T-helper 1 cell treated with Interleukin-12 subunit alpha and Interleukin-12 subunit beta and Interleukin-4 antibody, amounts not matched to agents 30 μg/mL and 1 μg/mL, for 36 hours (primary cell): ENCODE data around the gene FAM234B.
A peak's percentile ranks its signal among the peaks of the same experiment; 100 is the strongest.

Source experiments
- H3K27ac Mint-ChIP-seq: one replicate; pipeline ENCODE4 v1.8.0; 2021; ENCODE audit warnings: mild to moderate bottlenecking, mixed read lengths
- H3K27me3 Mint-ChIP-seq: one replicate; pipeline ENCODE4 v1.8.0; 2021; ENCODE audit warnings: low read depth, mixed read lengths
- H3K36me3 Mint-ChIP-seq: one replicate; pipeline ENCODE4 v1.8.0; 2021; ENCODE audit warnings: low read depth, mixed read lengths
- H3K4me1 Mint-ChIP-seq: one replicate; pipeline ENCODE4 v1.8.0; 2021; ENCODE audit warnings: low read depth, mixed read lengths
- H3K4me3 Mint-ChIP-seq: one replicate; pipeline ENCODE4 v1.8.0; 2021; ENCODE audit warnings: mild to moderate bottlenecking, moderate library complexity, mixed read lengths
- H3K9me3 Mint-ChIP-seq: one replicate; pipeline ENCODE4 v1.8.0; 2021; ENCODE audit warnings: mixed read lengths

FAM234B gene

GRCh38 chr12:13100605-13100881 is 56.4 kb downstream of the FAM234B start:
- peaks cover 32% of the 10 kb centered on the region for H3K4me1 Mint-ChIP-seq
- no peaks in the 10 kb centered on the region for H3K36me3 Mint-ChIP-seq
- no peaks in the 10 kb centered on the region for H3K9me3 Mint-ChIP-seq
- no peaks in the 10 kb centered on the region for H3K27me3 Mint-ChIP-seq
- peak overlapping the region; percentile 71 for H3K27ac Mint-ChIP-seq
- H3K4me3 Mint-ChIP-seq = peak overlapping the region; percentile 74

- Mint-ChIP-seq H3K4me1 (peaks cover 32% of the 10 kb centered on the region), H3K4me3 (peak overlapping the region; percentile 74), H3K9me3 (no peaks in the 10 kb centered on the region), H3K27me3 (peaks cover 3% of the 10 kb centered on the region), H3K27ac (peak overlapping the region; percentile 71), H3K36me3 (no peaks in the 10 kb centered on the region)
These were observed 56.9 kb downstream of the FAM234B start for GRCh38 chr12:13100882-13101769.

GRCh38 chr12:13101821-13102375 is 57.7 kb downstream of the FAM234B start:
- H3K9me3 Mint-ChIP-seq = no peaks in the 10 kb centered on the region
- no peaks in the 10 kb centered on the region for H3K36me3 Mint-ChIP-seq
- peaks cover 5% of the 10 kb centered on the region for H3K27me3 Mint-ChIP-seq
- H3K4me3 Mint-ChIP-seq = peak overlapping the region; percentile 8
- peaks cover 32% of the 10 kb centered on the region for H3K4me1 Mint-ChIP-seq
- peak overlapping the region; percentile 29 for H3K27ac Mint-ChIP-seq

GRCh38 chr12:13102461-13103195 is 58.4 kb downstream of the FAM234B start:
- H3K4me3 Mint-ChIP-seq = peak overlapping the region; percentile 9
- H3K36me3 Mint-ChIP-seq = no peaks in the 10 kb centered on the region
- H3K9me3 Mint-ChIP-seq = no peaks in the 10 kb centered on the region

GRCh38 chr12:13103391-13104033 is 59.3 kb downstream of the FAM234B start, which contains the start of gene GSG1:
GSG1 (minus strand) TSS chr12:13103667; CDS start chr12:13103512, 155 bp downstream.
- Mint-ChIP-seq H3K4me3 (peak within 1 kb of the TSS; percentile 9), H3K9me3 (no peaks in the 10 kb centered on the region), H3K36me3 (no peaks in the 10 kb centered on the region), H3K27me3 (peaks cover 12% of the 10 kb centered on the region), H3K4me1 (peaks cover 25% of the 10 kb centered on the region), H3K27ac (peak within 1 kb of the TSS; percentile 64)

More at GRCh38 chr12:13102461-13103195, 58.4 kb downstream of the FAM234B start:
- H3K27ac Mint-ChIP-seq = no peak overlapping the region
- H3K27me3 Mint-ChIP-seq = peaks cover 6% of the 10 kb centered on the region
- peaks cover 32% of the 10 kb centered on the region for H3K4me1 Mint-ChIP-seq

GRCh38 chr12:13104409-13104808 is 60.2 kb downstream of the FAM234B start:
- H3K27me3 Mint-ChIP-seq = peaks cover 15% of the 10 kb centered on the region
- H3K27ac Mint-ChIP-seq = no peak overlapping the region
- no peaks in the 10 kb centered on the region for H3K36me3 Mint-ChIP-seq
- no peak overlapping the region for H3K4me3 Mint-ChIP-seq
- no peaks in the 10 kb centered on the region for H3K9me3 Mint-ChIP-seq
- peaks cover 16% of the 10 kb centered on the region for H3K4me1 Mint-ChIP-seq

GRCh38 chr12:13105781-13106180 is 61.6 kb downstream of the FAM234B start:
- Mint-ChIP-seq H3K9me3 (no peaks in the 10 kb centered on the region), H3K27me3 (peaks cover 22% of the 10 kb centered on the region)

GRCh38 chr12:13106666-13107065 is 62.5 kb downstream of the FAM234B start:
- peaks cover 2% of the 10 kb centered on the region for H3K4me1 Mint-ChIP-seq
- no peaks in the 10 kb centered on the region for H3K9me3 Mint-ChIP-seq
- H3K27me3 Mint-ChIP-seq = peaks cover 22% of the 10 kb centered on the region
- H3K27ac Mint-ChIP-seq = no peak overlapping the region
- H3K4me3 Mint-ChIP-seq = no peak overlapping the region
- H3K36me3 Mint-ChIP-seq = no peaks in the 10 kb centered on the region

More at GRCh38 chr12:13105781-13106180, 61.6 kb downstream of the FAM234B start:
- no peaks in the 10 kb centered on the region for H3K36me3 Mint-ChIP-seq
- H3K4me1 Mint-ChIP-seq = peaks cover 5% of the 10 kb centered on the region
- H3K27ac Mint-ChIP-seq = no peak overlapping the region
- H3K4me3 Mint-ChIP-seq = no peak overlapping the region

GRCh38 chr12:13112968-13113367 is 68.8 kb downstream of the FAM234B start:
- no peaks in the 10 kb centered on the region for H3K4me1 Mint-ChIP-seq
- no peaks in the 10 kb centered on the region for H3K9me3 Mint-ChIP-seq
- peaks cover 35% of the 10 kb centered on the region for H3K27me3 Mint-ChIP-seq
- no peak overlapping the region for H3K4me3 Mint-ChIP-seq
- no peaks in the 10 kb centered on the region for H3K36me3 Mint-ChIP-seq
- H3K27ac Mint-ChIP-seq = no peak overlapping the region

- Mint-ChIP-seq H3K4me1 (no peaks in the 10 kb centered on the region), H3K27me3 (peaks cover 28% of the 10 kb centered on the region), H3K9me3 (no peaks in the 10 kb centered on the region), H3K27ac (no peak overlapping the region), H3K36me3 (no peaks in the 10 kb centered on the region), H3K4me3 (no peak overlapping the region)
These were observed 70.3 kb downstream of the FAM234B start for GRCh38 chr12:13114251-13115052.

- H3K4me1 Mint-ChIP-seq = peaks cover 2% of the 10 kb centered on the region
- peaks cover 22% of the 10 kb centered on the region for H3K27me3 Mint-ChIP-seq
- no peaks in the 10 kb centered on the region for H3K36me3 Mint-ChIP-seq
- H3K4me3 Mint-ChIP-seq = no peak overlapping the region
- no peaks in the 10 kb centered on the region for H3K9me3 Mint-ChIP-seq
- no peak overlapping the region for H3K27ac Mint-ChIP-seq
These were observed 72.1 kb downstream of the FAM234B start for GRCh38 chr12:13116259-13116658.

- H3K9me3 Mint-ChIP-seq = no peaks in the 10 kb centered on the region
- H3K27ac Mint-ChIP-seq = no peak overlapping the region
- peaks cover 22% of the 10 kb centered on the region for H3K27me3 Mint-ChIP-seq
- H3K4me3 Mint-ChIP-seq = no peak overlapping the region
- peaks cover 2% of the 10 kb centered on the region for H3K4me1 Mint-ChIP-seq
- no peaks in the 10 kb centered on the region for H3K36me3 Mint-ChIP-seq
These were observed 72.8 kb downstream of the FAM234B start for GRCh38 chr12:13117029-13117428.

GRCh38 chr12:13119826-13120225 is 75.6 kb downstream of the FAM234B start:
- H3K27ac Mint-ChIP-seq = no peak overlapping the region
- peaks cover 8% of the 10 kb centered on the region for H3K27me3 Mint-ChIP-seq
- no peaks in the 10 kb centered on the region for H3K9me3 Mint-ChIP-seq
- no peak overlapping the region for H3K4me3 Mint-ChIP-seq
- H3K4me1 Mint-ChIP-seq = peaks cover 2% of the 10 kb centered on the region
- no peaks in the 10 kb centered on the region for H3K36me3 Mint-ChIP-seq

- Mint-ChIP-seq H3K27ac (no peak overlapping the region), H3K9me3 (no peaks in the 10 kb centered on the region), H3K27me3 (peaks cover 11% of the 10 kb centered on the region), H3K4me1 (peaks cover 2% of the 10 kb centered on the region), H3K36me3 (no peaks in the 10 kb centered on the region), H3K4me3 (no peak overlapping the region)
These were observed 76.2 kb downstream of the FAM234B start for GRCh38 chr12:13120413-13120812.
